HEK293T (cell line): ENCODE measurements around the gene ZNF74.

Source experiments
- ELF4 ChIP-seq: fragments of 450-650 bp; IDR thresholded peaks from 2 replicates; pipeline ENCODE4 v1.6.1; 2017; ENCODE audit warnings: antibody characterized with exemption
- SP1 ChIP-seq: fragments of 450-650 bp; IDR thresholded peaks from 2 replicates; pipeline ENCODE4 v1.6.1; 2017
- SUZ12 ChIP-seq: fragments of 450-650 bp; IDR thresholded peaks from 2 replicates; pipeline ENCODE4 v1.6.1; 2016; ENCODE audit warnings: mild to moderate bottlenecking

DNA sequence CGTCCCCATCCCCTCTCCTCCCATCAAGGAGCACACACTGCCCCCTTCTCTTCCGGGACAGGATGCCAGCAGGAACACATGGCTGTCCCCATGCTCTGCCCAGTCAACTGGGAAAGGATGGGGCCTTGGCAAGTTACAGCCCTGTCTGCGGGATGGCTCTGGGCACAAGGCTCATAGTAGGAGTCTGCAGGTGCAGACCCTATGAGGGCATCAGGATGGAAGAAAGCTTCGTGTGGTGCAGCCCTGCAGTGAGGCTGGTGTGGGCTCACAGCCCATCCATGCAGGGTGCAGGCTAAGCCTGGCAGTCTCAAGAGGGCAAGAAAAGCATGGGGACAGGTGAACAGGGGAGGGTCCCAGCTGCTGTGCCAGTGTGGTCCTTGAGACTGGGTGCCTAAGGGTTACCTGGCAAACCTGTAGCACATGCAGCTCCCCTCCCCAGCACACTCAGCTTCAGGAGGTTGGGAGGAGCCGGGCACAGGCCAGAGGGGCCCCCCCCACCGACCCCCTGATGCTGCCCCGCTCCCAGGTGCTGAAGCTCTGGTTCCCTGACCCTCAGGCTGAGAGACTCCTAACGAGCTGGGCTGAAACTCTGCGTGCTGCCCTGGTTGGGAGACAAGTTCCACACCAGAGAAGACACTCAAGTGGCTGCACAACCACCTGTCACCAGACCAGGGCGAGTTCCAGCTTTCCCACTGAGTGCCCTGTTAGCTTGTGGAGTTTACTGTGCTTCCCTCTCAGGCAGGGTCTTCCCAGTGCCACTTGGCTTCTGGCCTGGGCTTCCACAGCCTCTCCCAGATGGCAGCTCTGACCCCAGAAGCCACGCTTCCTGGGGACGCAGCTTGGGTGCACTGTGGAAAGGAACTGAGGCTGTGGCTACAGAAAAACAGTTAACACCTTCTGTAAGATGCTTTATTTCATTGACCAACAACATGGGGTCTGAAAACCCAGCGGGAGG is 47.0 kb downstream of the ZNF74 start:
- TF ChIP-seq ELF4 (no peak), SP1 (no peak), SUZ12 (no peak)
